DOHH2 (cell line): ENCODE results near the gene ARID3C.

Experiments used
- CTCF ChIP-seq: fragments of 200-600 bp; sonication (generic); IDR thresholded peaks from one replicate; pipeline ENCODE4 v1.5.1; 2014; ENCODE audit warnings: antibody characterized with exemption, mild to moderate bottlenecking, low read depth, low read length; ENCODE audit not compliant: poor library complexity, severe bottlenecking
- EZH2phosphoT487 ChIP-seq: fragments of 200-600 bp; sonication (generic); IDR thresholded peaks from 2 replicates; pipeline ENCODE4 v1.6.1; 2017; ENCODE audit warnings: borderline replicate concordance, mild to moderate bottlenecking, antibody characterized with exemption, low read length, moderate library complexity, mixed read lengths

GRCh38 chr9:34579104-34579807, 49.6 kb downstream of the ARID3C start:
- TF ChIP-seq CTCF (no peak), EZH2phosphoT487 (no peak)
